HG03378 (cell line): Measurements from ENCODE around the gene DEDD.

ENCODE experiments used
- ATAC-seq: cut with Tn5 transposase; IDR thresholded peaks from one replicate; pipeline ENCODE4 v1.9.1; 2021; ENCODE audit warnings: mild to moderate bottlenecking, moderate library complexity; ENCODE audit not compliant: unreplicated experiment

The DEDD gene, protein sequence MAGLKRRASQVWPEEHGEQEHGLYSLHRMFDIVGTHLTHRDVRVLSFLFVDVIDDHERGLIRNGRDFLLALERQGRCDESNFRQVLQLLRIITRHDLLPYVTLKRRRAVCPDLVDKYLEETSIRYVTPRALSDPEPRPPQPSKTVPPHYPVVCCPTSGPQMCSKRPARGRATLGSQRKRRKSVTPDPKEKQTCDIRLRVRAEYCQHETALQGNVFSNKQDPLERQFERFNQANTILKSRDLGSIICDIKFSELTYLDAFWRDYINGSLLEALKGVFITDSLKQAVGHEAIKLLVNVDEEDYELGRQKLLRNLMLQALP

DNA sequence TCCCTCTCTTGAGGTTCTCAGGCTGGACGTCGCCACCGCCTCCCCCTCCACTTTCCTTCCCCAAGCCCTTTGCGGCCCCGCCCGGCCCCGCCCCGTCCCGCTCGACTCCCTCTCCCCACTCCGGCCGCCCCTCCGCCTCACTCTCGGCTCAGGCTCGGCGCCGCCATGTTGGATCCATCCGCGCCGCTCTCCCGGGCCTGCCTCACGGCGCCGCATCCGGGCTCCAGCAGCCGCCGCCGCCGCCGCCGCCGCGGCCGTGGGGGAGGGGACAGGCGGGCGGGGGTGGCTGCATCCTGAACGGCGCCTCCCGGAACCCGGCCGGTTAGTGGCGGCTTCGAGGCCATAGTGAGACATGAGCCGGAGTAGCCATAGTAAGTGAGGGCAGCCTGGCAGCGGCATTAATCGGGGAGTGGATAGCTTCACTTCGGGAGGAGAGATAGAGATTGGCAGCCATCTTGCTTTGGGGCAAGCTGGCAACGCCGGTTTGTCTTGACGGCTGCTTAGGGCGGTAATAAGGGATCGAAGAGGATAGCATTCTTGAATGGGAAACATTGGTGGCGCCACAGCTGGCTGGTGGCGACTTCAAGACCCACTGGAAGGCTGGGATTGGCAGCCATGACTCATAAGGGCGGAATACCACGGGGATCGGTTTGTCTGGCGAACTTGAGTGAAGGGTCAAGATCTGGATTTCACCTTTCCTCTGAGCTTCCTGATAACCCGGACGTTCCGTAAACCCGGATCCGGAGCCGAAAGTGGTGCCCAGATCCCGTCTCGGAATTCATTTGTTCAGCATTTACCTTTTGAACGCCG is at the start of gene DEDD:
Gene DEDD (minus strand): TSS at position 258 of the 810 bp plus-strand sequence. CDS start 8,205 bp downstream, outside the sequence.
- peak; percentile 95 for ATAC-seq

DNA sequence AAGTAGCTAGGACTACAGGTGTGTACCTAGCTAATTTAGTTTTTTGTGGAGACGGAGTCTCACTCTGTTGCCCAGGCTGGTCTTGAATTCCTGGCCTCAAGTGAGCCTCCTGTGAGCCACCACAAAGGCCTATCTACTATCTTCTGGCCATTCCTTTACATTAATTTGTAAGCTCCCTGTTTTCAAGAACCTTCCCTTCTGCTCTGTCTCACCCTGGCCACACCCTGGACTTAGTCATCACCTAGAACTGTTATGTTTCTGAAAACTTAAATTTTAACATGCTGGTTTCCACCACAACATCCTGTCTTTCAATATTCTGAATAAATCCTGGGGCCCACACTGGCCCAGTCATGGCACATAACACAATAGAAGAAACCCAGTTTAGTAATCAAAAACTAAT is 49.7 kb upstream of the DEDD start:
- peak; percentile 65 for ATAC-seq

DNA sequence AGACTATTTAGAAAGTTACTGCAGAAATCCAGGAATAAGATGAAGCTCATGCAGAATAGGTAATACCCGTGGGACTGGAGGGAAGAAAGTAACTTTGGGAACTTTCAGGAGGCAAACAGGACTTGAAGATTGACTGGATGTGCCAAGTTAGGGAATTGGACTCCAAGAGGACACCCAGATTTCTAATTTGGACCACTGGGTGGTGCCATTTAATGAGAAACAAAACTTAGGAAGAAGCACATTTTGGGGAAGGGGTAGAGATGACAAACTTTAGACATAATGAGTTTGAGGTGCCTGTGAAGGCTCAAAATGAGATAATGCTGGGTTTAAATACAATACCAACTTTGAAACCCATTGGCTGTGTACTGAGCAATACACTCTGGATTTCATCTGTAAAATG is 48.2 kb upstream of the DEDD start:
- ATAC-seq = no peak

DNA sequence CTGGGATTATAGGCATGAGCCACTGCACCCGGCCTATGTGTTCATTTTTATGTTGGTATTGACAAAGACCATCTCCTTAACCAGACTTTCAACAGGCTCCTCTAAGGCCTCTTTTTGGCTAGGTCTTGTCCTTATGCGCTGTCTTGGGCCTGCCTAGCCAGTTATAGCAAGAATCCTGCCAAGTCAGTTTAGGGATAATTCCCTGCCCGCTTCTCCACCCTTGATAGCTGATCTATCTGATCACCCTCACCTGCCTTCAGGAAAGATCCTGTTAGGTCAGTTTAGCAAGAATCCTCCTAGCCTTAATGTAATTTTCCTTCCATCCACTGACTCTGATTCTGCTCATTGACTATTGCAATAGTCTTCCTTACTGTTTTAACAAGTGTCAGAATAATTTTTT is 47.2 kb upstream of the DEDD start:
- no peak for ATAC-seq

DNA sequence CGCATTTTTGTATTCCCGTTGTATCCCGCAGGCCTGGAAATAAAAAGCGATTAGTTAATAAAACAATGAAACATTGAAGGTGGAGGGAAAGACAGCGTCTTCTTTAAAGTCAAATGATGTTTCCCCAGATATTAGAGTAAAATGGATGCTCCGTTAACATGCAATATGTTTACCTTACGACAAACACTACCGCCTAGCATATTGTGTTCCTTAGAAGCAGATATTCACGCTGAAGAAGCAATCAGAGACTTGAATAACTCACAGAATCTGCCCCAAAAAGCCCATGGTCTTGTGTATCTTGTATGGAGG is 45.4 kb upstream of the DEDD start:
- no peak for ATAC-seq

DNA sequence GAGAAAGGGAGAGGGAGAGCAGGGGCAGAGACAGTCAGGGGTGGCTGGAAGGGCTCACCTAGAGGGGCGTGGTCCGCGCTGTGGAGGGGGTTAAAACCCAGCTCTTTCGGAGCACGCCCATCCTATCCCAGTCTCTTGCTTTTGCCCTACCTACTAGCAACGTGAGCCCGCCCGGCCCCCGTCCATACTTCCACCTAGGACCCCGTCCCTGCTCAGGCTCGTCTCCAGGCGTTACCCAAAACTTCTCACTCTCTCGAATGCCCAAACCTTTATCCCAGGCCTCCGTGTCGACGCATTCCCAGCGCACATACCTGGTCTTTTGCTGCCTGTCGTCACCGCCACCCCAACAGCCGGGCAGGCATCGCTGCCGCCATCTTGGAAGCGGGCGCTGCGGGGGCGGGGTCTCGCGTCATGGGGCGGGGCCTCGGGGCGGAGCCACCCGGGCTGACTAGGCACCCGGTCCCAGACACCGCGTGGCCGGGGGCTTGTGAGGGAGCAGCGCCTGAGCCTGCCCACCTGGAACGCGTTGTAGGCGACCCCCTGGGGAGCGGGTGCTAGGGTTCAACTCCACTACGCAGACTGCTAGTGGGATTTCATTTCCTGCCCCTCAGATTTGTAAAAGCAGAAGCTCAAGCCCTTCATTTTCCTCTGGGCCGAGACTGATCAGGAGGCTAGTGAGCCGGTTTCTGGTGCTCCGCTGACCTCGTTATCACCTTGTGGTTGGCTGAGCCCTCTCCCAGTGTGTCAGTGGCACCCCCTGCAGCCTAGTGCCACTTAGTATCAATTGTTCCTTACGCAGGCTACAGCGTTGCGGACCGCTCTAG is 44.9 kb upstream of the DEDD start, which contains the start of gene B4GALT3:
Gene B4GALT3 (minus strand): TSS at position 396 of the 824 bp plus-strand sequence. CDS start 1,447 bp downstream, outside the sequence.
- ATAC-seq = peak; percentile 61

DNA sequence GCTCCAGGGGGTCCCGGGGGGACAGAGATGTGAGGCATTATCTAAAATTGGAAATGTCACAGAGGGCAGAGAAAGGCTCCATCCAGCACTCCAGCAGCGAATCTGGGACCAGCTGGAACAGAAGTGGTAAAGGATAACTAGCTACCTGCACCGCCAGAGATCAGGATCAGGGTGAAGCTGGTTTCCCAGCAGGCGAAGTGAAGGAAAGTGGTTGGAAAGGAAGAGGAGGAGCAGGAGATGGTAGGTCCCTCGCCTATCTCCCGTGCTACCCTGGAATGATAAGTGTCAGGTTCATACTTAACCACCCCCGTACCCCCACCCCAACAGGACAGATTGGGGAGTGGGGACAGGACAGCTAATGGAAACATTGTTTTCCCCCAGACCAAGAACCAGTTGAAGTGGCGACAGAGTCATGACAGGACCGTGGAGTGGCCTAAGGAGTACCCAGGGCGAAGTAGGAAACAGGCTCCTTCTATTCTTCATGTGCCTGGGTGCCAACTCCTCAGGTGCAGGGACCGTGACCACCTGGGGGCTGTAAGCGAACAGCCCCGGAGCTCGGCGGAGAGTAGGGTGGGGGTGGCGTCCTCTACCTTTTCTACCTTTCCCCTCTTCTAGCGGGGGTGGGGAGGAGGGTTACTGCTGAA is 44.1 kb upstream of the DEDD start:
- no peak for ATAC-seq

DNA sequence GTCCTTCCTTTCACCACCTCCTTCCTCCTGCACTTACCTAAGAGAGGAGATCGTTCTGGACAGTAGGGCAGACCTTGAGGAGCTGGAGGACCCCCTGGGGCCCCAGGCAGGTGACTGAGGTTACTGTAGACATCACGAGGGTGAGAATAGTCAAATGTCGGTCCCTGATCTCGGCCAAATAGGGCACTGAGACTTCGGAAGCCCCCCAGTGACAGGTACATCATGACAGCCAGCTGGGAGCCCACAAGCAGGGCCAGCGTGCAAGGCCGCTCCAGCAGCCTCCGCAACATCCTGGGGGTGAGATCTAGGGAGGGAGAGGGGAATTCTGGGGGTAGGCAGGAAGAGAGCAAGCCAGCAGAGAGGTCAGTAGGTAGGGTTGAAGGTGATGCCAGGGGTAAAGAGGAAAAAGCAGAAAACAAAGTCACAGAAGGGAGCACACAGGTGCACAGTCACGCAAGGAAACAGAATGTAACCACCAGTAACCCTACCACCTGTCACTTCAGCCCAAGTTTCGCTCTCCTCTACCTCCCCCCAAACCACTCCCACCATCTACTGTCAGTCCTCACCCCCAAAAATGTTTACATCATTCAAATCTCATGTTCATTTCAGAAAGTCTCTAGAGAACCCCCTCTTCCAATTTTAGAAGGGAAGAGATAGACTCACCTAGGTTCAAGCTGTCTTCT is 43.4 kb upstream of the DEDD start:
- ATAC-seq = no peak

DNA sequence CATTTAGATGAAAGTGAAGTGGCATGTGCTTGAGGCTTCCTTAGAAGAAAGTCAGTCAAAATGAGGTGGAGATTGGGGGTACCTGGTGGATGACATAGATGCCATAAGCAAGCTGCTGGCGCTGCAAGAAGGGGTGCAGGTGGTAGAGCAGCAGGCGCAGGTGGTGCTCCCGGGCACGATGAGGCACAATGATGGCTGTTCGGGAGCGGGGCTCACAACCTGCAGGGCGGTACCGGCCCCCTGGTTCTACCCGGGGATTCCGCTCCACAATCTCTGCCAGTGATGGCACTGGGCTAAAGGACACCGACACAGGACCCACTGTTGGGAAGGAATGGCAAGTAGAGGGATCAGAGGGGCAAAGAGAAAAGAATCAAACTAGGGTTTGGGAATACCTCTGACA is 42.4 kb upstream of the DEDD start:
- ATAC-seq = no peak

DNA sequence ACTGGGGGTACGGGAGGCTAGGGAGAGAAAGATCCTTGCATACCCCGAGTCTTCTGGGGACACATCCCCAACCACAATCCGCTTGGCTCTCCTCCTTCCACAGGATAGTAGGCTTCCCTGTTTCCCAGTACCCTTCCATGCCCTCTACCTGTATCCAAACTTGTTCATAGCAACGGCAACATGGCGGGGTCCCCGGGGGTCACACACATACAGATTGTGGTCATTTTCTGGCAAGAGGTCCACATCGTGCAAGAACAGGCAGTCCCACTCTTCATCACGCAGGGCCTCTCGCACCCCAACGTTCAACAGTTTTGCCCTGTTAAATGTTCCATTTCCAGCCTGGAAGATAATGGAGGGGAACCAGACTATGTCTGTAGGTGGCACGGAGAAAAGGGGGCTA is 41.2 kb upstream of the DEDD start:
- no peak for ATAC-seq

DNA sequence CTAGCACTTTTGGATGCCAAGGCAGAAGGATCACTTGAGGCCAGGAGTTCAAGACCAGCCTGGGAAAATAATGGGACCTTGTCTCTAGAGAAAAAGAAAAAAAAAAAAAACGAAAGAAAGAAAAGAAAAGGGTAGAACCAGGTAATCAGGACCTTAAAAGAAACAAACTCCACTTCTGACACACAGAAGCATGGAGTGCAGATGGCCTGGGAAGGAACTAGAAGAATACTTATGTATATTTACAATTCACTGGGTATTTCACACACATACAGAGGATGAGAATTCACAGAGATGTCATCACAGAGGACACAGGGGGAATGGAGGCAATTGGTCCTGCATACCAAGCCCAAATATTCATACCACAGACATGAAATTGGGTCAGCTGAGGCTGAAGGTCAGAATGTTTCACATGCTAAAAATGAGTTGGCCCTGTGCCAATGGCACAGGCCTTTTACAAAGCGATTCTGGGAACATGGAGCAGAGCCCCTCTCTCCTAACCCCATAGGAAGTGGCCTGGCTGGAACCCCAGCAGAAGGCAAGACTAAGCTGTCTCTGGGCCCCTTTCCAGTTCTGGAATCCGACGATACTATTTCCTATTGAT is 40.4 kb upstream of the DEDD start:
- no peak for ATAC-seq

DNA sequence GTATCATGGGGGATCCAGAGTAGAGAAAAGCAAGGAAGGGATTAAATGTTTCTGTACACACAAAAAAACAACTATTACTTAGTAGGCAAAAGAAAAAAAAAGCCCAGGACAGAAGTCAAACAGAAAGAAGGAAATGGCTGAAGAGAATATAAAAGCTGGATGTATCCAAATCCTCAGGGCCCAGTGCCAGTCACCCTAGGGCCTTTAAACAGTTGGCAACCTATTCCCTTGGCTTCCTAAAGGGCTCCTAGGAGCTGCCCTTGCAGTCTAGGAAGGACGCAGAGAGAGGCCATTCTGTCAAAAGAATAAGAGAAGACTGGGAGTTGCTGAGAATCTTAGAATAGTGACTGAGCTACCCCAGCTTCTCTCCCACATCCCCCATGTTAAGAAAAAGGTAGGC is 39.9 kb upstream of the DEDD start:
- no peak for ATAC-seq

DNA sequence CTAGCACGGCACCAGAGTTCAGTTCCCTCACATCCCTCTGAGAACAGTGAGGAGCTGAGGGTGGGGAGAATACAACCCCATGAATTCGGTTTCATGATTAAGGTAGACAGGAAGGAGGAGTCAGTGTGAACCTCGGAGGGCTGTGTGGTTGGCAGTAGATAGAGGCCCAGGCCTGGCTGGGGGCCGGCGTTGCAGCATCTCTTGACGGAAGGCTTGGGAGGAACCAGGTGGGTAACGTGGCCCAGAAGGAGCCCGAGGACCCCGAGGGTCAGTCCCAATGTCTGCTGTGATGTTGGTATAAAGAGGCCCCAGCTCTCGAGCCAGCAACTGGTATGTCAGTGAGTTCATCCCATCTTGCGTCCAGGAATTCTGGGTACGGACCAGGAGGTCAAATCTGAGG is 39.2 kb upstream of the DEDD start:
- no peak for ATAC-seq

DNA sequence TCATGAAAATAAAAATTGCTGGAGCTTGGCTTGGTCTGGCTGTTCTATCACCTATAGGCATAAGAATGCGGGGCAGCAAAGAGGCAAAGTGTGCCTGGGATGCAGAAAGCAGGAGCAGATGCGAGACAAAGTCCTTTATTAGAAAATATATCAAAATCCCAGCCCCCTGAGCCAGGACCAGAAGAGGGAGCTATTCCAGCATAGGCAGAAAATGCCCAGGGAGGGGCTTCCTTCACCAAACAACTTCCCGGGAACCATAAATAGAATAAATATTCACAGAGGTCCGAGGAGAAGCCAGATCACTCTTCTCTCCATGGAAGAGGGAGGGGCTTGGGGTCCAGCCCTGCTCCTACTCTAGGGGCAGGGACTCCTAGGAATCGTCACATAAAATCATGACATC is 38.7 kb upstream of the DEDD start:
- ATAC-seq = no peak

DNA sequence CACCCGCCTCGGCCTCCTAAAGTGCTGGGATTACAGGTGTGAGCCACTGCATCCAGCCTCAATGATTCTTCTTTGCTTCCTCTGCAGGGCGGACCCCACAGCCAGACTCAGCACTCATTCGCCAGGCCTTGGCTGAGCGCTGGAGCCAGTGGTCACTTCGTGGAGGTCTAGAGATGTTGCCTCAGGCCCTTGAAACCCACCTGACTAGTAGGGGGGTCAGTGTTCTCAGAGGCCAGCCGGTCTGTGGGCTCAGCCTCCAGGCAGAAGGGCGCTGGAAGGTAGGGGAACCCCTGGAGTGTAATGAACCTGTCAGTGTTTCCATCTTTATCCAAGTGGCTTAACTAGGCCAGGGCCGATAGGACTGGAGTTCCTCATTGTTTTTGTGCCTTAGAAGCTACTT is 36.4 kb upstream of the DEDD start:
- no peak for ATAC-seq

DNA sequence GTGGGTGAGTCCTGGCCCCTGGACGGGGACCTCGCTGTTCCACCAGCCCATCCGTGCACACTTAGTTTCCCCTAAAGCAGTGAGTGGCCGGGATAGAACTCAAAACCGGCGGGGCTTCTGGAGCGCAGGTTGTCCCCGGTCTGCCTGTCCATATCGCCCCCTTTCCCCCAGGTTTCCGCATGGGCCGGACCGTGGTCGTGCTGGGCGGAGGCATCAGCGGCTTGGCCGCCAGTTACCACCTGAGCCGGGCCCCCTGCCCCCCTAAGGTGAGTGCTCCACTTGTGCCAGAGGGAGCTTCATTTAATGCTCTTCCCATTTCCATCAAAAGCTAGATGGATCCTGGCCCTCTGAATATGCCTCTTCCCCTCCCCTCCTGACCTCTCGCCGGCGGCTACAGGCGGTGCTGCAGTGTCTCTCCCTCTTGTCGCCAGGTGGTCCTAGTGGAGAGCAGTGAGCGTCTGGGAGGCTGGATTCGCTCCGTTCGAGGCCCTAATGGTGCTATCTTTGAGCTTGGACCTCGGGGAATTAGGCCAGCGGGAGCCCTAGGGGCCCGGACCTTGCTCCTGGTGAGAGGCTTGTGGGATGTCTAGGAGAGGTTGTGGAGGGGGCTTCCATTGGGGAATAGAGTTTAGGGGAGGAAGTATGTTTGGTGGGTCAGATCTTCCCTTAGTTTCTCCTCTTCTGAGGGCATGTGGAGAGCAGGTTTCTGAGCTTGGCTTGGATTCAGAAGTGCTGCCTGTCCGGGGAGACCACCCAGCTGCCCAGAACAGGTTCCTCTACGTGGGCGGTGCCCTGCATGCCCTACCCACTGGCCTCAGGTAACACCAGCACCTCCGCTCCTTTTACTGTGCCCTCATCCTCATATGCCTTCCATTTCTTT is 34.4 kb upstream of the DEDD start:
- ATAC-seq = no peak

DNA sequence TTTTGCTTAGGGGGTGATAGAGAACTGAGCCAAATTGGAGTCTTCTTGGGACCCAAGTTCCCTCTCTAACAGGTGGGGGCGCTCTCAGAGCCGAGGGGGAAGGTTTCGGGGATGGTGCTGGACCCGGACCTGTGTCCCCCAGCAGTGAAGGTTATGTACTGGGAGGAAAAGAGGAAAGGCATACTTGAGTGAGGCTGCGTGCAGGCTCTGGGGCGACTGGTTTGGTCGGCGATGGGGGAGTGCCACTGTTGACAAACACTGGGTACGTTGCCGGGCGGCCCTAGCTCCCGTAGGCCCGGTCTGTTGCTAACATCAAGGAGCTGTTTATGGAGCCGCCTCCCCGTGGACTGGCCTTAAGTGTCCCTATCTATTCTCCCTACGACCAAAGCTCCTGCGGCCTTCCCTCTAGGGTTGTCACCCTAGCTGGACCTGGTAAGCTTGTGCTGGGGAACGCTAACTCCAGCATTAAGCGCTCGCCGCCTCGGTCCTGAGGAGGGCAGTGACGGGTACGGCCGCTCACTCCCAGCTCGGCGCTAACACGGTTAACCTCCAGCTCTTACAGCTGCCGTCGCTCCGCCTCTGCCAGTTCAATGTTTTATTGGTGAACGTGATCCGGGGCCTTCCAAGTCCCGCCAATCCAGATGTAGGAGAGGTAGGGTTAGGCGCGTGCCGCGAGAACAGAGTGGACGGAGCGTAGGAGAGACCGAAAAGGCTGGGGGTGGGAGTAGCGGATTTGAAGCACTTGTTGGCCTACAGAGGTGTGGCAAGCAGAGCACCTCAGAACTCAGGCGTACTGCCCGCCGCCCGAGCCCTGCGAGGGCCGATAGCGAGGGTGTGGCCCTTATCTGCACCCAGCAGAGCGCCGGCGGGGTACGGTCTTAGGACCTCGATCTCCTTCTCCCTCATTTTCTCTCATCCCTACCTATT is 33.5 kb upstream of the DEDD start, which contains the start of gene PPOX:
Gene PPOX (plus strand): TSS at position 685 of the 927 bp plus-strand sequence. CDS start 422 bp downstream, outside the sequence.
- peak; percentile 90 for ATAC-seq
